ENCODE results near the gene HIGD1A.

DNA sequence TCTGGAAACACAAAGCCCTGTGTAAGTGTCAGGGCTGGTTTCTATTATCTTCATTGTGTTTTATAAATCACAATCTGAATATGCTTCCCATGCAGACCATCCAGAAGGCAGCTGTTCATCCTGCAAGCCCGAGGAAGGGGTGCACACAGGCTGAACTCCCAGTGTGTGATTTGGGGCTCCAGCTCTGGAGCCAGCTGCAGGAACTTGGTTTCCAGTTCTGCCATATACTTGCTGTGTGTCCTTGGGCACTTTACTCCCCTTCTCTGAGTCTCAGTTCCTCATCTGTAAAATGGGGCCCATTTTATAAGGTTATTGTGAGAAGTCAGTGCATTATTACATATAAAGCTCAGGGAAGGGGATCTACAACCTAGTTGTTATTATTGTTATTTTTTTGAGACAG, 48.8 kb upstream of the HIGD1A start:
- TF ChIP-seq CTCF (IDR thresholded peaks at IDR 0.05) (no peak), POLR2A (IDR thresholded peaks at IDR 0.05) (no peak)

Measured in esophagus squamous epithelium (tissue), 4 donors.